ENCODE results near the gene SECTM1.

SECTM1 gene

DNA sequence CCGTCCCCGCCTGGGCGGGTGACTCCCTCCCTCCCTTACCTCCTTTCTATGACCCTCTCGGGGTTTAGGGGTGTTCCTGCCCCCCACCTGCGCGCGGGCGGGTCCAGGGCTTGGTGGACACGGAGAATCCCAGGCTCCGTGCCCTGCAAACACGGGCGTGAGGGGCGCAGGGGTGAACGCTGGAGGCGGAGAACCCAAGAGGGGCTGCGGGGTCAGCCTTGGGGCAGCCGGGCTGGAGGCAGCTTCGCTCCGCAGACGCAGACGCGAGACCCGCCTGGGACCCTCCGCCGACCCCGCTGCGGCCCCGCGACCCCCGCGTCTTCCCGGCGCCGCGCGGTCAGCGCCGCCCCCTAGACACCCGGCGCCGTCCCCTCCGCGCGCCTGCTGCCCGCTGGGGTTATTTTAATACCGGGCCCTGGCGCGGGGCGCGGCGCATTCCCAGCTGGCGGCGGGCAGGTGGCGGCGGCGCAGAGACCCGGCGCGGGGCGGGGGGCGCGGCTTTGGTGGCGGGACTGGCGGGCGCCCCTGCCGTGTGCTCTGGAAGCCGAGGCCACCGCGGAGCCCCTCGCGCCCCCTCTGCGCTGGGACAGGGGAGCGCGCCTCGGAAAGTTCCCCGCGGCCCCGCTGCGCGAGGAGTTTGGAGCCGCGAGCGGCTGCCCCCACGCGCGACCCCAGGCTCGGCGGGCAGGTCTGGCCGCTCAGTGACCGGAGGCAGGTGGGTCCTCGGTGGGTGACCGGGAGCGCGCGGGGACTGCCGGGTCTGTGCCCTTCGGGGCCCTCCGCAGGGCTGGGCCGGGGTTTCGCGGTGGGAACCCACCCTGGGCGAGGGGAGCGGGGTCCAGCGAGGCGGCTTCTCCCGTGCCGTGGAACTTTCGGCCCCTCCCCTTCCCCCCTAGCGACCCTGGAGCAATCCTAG, 38.0 kb upstream of the SECTM1 start, which contains the start of gene UTS2R:
TSS of gene UTS2R (plus strand) at position 433 of the 916 bp plus-strand sequence. CDS start 2,560 bp downstream, outside the sequence.
- DNase-seq (ENCODE audit: low spot score), result no peak
- peak within 1 kb of the TSS; percentile 64 for H3K4me3 ChIP-seq
- H3K27ac ChIP-seq, result no peak within 1 kb of the TSS

DNA sequence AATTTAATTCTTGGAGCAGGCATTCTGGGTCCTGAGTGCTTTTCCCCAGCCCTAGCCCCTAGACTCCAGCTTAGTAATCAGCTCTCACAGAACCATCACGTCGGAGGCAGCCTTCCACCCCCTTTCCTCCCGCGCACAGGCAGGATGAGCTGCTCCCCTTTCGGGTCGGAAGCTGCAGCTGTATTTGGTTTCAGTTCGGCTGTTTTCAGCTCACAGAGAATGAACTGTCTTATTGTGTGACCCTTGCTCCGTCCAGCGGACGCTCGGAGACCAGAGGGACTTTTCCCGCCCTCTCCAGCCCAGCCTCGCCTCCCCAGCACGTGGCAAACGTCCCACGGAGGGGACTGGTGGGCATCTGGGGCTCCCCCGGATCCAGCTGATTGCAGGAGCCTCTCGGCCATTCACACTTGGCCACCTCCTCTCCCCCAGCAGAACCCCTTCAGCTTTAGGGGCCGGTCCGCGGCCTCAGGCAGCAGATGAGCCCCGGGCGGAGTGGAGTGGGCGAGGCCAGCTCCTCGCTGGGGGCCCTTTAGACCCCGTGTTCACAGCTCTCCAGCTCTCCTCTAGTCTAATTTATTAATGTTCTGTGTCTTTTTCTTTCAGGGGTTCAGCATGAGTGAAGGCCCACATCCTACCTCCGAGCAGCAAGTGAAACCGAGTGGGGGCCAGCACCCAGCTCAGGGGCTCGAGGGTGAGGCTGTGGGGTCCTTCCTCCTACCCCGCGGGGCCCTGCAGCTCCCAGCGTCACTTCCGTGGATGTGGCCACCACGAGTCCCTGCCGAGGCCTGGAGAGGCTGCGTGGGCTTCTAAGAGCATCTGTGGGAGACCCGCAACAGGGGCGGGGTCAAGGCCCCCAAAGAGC, 37.1 kb upstream of the SECTM1 start:
- H3K27ac ChIP-seq, result no peak overlapping the region
- H3K4me3 ChIP-seq, result peak overlapping the region; percentile 64

More for the DNA sequence above, 38.0 kb upstream of the SECTM1 start, which contains the start of gene UTS2R:
- TF ChIP-seq, protein P1, sequence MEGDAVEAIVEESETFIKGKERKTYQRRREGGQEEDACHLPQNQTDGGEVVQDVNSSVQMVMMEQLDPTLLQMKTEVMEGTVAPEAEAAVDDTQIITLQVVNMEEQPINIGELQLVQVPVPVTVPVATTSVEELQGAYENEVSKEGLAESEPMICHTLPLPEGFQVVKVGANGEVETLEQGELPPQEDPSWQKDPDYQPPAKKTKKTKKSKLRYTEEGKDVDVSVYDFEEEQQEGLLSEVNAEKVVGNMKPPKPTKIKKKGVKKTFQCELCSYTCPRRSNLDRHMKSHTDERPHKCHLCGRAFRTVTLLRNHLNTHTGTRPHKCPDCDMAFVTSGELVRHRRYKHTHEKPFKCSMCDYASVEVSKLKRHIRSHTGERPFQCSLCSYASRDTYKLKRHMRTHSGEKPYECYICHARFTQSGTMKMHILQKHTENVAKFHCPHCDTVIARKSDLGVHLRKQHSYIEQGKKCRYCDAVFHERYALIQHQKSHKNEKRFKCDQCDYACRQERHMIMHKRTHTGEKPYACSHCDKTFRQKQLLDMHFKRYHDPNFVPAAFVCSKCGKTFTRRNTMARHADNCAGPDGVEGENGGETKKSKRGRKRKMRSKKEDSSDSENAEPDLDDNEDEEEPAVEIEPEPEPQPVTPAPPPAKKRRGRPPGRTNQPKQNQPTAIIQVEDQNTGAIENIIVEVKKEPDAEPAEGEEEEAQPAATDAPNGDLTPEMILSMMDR (IDR thresholded peaks at IDR 0.05), result no peak

DNA sequence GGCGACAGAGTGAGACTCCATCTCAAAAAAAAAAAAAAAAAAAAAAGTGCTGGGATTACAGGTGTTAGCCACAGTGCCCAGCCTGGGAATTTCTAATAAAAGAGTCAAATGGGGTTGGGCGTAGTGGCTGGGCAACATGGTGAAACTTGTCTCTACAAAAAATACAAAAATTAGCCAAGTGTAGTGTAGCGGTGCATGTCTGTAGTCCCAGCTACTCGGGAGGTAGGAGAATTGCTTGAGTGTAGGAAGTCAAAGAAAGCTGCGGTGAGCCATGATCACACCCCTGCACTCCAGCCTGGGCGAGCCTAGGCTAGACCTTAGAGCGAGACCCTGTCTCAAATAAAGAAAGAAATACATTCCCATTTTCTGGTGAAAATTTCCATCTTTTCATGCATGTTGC, 35.6 kb upstream of the SECTM1 start:
- no peak for DNase-seq (ENCODE audit: low spot score)

More for the DNA sequence above, 37.1 kb upstream of the SECTM1 start:
- TF ChIP-seq, protein P1 (IDR thresholded peaks at IDR 0.05), result no peak
- no peak for DNase-seq (ENCODE audit: low spot score)

GRCh38 chr17:82367724-82368524, 34.4 kb upstream of the SECTM1 start:
- no peak for DNase-seq (ENCODE audit: low spot score)
- TF ChIP-seq, protein P1 (IDR thresholded peaks at IDR 0.05), result no peak
- Histone ChIP-seq H3K27ac (no peak overlapping the region), H3K4me3 (no peak overlapping the region)

More for the DNA sequence above, 35.6 kb upstream of the SECTM1 start:
- H3K4me3 ChIP-seq, result no peak overlapping the region
- H3K27ac ChIP-seq, result no peak overlapping the region
- TF ChIP-seq, protein P1 (IDR thresholded peaks at IDR 0.05), result no peak

GRCh38 chr17:82366749-82367148, 33.2 kb upstream of the SECTM1 start:
- TF ChIP-seq, protein P1 (IDR thresholded peaks at IDR 0.05), result no peak
- H3K27ac ChIP-seq, result no peak overlapping the region
- no peak overlapping the region for H3K4me3 ChIP-seq
- DNase-seq (ENCODE audit: low spot score), result no peak

DNA sequence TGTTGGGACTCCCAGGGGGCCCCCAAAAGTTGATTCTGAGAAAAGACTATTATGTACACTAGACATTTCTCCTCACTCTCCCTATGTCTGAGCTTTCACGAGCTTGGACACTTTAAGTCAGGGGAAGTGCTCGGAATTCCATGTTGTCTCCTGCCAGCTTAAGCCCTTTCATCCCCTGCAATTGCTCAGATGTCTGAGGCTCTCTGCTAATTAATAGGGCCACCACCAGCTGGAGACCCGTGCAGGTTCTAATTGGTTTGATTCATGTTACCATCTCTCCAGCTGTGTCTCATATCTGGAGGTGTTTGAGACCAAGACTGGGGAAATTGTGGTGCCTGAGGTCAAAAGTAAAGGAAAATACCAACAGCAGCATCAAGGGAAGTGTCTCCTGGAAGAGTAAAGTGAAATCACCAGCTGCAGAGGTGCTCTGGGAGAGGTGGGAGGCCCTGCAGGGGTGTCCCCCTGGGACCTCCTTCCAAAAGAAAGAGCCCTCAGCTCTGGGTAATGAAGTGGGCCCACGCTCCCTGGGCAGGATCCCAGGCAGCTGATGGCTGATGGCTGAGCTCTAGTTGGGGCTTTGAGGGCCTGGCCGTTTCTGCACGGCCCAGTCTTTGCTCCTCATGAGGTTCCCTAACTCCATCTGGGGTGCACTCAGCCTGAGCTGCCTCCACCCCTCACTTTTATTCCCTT, 32.2 kb upstream of the SECTM1 start:
- no peak for DNase-seq (ENCODE audit: low spot score)
- no peak overlapping the region for H3K4me3 ChIP-seq
- H3K27ac ChIP-seq, result no peak overlapping the region
- TF ChIP-seq, protein P1 (IDR thresholded peaks at IDR 0.05), result no peak

Data from coronary artery (tissue), 2 donors.